Erythroblast (primary cell): ENCODE results near the gene TUNAR.

Experiments used
- GATA1 ChIP-seq: IDR thresholded peaks from 2 replicates; pipeline ENCODE4 v1.6.1; 2011; ENCODE audit warnings: low read depth, mild to moderate bottlenecking, control low read depth, low read length, moderate library complexity
- POLR2A ChIP-seq: IDR thresholded peaks from 2 replicates; pipeline ENCODE4 v1.6.1; 2011; ENCODE audit warnings: mild to moderate bottlenecking, low read length

DNA sequence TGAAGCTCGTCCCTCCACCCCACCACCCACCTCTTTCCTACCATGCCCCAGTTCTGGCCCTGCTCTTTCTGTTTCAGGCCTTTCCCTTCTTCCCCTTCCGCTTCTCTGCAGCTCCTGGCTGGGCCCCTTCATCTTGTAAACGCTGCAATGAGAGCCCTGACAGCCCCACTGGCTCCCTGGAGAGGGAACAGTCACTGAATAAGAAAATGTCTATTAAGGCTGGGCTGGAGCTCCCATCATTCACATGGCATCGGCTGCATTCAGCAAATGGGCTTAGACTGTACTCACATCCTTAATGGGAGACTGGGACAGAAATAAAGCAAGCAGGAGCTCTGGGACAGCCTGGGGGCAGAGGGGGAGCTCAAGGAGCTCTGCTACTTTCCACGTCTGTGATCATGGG lies 45.2 kb upstream of the TUNAR start:
- TF ChIP-seq POLR2A = no peak
- TF ChIP-seq GATA1 = no peak
